GM18909 (cell line): Measurements from ENCODE around the gene QPCT.
A peak's percentile ranks its signal among the peaks of the same experiment; 100 is the strongest.
"Not testable (repeated sequence)": the region's sequence is repeated elsewhere in the genome, so short reads cannot be mapped to it uniquely, and the experiment has no call there.

ENCODE experiments used
- ATAC-seq: cut with Tn5 transposase; IDR thresholded peaks from one replicate; pipeline ENCODE4 v1.9.1; 2021; ENCODE audit warnings: mild to moderate bottlenecking; ENCODE audit not compliant: unreplicated experiment, poor library complexity

The QPCT gene

DNA sequence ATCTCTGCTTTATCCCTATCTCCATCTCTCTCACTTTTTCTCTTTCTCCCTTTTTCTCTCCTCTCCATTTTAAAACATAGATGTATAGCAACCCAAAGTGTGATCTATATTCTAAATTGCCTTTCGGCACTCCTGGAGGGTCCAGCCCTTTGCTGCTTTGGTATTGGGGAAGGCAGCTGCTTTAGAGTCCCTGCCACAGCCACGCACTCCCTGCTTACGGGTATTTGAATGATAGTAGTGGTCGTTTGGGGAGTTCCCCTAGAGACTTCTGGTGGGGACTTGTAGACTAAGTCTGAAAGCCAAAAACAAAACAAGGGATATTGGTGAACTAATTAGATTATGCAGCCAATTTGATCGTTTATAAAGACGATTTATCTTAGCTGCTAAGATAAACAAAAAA, 11.9 kb downstream of the QPCT start:
- ATAC-seq: no peak

GRCh38 chr2:37357069-37357468, 12.6 kb downstream of the QPCT start:
- ATAC-seq: no peak

GRCh38 chr2:37357530-37357929, 13.1 kb downstream of the QPCT start:
- no peak for ATAC-seq

DNA sequence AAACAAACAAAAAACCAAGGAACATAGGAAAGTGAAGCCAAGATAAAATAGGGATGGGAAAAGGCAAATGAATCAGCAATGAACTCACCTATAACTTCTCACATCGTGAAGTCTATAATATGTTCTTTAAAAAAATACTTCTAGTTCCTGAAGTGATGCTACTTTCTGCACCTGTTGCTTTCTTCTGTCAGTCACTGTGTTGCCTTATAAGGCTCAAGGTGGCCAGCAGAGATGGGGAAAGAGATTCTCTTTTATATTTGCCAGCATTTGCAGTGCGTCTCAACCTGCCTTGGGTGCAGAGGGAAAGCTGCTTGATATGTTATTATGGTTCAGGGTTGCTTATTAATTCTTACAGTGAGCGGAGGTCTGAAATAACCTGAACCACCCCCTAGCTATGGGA, 14.0 kb downstream of the QPCT start:
- no peak for ATAC-seq

DNA sequence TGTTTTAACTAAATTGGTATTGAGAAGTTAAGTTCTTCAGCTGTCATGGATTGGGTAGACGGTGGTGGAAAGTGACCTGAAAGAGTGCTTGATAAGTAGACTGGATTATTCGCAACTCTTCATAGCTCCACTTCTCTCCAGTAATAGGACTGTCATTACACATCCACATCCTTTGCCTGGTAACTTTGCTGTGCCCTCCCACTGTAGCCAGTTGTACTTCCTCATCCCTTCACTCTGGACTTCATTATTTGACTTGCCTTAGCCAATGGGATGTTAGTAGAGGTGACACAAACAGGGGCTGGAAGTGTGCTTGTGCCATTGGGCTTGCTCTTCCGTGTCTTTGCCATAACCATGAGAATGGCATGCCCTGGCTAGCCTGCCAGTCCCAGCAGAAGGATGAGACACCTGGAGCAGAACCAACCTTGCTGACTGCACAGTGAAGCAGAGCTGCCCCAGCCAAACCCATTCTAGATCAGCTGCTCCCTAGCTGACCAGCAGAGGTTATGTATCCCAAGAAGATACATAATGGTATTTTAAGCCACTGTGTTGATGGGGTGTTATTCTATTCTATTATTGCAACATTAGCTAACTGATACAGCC, 16.9 kb downstream of the QPCT start:
- no peak for ATAC-seq

GRCh38 chr2:37361994-37362698, 17.7 kb downstream of the QPCT start:
- no peak for ATAC-seq

DNA sequence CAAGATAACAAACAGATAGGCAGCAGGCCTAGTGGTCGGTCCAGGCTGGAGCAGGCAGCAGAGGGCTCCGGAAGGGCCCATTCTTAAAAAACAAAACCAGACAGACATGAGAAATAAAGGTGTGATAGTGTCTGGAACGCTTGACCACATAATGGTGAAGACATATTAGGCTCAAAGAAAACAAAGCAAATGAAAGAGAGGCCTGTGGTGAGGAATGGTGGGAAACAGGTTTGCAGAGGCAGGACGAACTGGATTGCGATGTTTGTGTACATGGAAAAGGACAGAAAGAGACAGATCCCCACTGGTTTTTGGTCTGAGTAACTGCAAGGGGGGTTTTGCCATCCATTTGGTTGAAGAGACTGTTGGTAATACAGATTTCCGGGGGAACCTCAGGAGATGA, 19.9 kb downstream of the QPCT start:
- ATAC-seq: no peak

GRCh38 chr2:37365669-37366068, 21.2 kb downstream of the QPCT start:
- ATAC-seq: peak; percentile 88

- ATAC-seq: no peak
Observed at GRCh38 chr2:37366773-37367172, 22.3 kb downstream of the QPCT start.

GRCh38 chr2:37367310-37367709, 22.9 kb downstream of the QPCT start:
- no peak for ATAC-seq

DNA sequence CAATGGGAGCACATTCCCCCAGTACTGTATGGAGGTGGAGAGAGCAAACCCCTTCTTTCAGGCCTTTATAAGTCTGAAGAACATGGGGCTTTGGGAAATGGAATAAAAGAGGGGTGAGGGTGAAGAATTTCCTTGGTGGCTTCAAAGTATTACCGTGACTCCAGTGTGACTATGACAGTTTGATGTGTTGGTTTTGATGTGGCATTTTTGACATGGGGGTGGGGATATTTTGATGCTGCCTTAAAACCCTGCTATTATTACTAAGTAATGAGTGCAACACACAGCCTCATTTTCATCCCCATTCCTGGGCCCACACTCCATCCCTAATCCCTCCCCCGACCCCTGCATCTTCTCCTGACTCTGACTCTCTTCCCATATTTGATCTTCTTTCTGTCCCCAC, 23.6 kb downstream of the QPCT start:
- ATAC-seq: no peak

GRCh38 chr2:37370666-37371065, 26.2 kb downstream of the QPCT start:
- no peak for ATAC-seq

DNA sequence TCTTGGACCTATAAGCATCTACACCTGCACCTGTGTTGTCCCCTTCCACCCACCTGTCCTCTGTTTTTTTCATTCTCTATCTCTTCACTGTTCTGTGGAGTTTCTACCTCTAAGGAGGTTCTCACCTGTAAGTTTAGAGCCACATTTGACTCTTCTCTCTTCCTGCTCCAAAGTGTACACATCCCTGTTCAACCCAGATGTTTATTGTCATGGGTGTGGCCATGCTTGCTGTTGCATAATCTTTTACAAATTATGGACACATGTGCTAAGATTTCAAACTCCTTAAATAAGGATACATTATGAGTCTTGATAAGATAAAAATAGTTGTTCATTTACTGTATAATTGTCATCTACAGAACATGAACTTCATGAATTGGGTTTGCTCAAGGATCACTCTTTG, 27.6 kb downstream of the QPCT start:
- no peak for ATAC-seq

DNA sequence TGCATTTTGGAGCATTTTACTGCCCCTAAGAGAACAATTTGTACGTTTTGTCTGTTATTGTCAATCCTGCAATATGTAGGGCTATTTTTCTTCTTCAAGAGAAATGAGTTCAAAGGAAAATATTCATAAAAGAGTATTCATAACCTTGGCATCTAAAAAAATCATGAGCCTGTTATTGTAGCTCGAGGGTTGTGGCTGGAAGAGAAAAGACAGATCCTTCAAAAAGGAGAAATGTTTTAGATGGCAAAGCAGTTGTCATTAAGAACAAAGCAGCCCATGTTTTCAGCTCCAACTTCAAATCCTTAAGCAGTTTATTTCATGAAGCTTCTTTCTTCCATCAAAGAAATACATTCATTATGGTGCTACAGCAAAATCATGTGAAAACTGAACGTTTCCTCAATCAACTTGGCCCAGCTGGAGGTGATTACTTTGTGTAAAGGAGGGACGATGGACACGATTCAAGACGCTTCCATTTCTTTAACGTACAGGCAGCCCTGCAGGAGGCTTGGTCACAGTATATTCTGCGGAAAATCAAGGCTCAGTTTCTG, 31.4 kb downstream of the QPCT start:
- peak; percentile 29 for ATAC-seq

- ATAC-seq: peak; percentile 91
Observed at GRCh38 chr2:37376421-37377186, 32.2 kb downstream of the QPCT start.

DNA sequence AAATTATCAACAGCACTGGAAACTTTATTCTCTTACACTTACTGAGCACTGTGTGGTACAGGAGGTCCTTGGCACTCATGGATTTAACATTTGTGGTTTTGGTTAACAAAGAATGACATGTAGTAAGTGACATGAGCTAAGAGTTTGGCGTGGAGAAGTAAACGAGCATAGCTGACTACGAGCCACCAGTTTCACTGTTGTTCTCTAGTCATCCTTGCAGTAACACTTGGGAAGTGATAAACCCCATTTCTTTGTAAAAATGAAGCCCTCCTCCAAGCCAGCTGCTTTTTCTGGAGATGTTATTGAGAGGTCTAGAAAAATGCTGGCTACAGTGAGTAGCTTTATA, 32.7 kb downstream of the QPCT start:
- peak; percentile 49 for ATAC-seq

DNA sequence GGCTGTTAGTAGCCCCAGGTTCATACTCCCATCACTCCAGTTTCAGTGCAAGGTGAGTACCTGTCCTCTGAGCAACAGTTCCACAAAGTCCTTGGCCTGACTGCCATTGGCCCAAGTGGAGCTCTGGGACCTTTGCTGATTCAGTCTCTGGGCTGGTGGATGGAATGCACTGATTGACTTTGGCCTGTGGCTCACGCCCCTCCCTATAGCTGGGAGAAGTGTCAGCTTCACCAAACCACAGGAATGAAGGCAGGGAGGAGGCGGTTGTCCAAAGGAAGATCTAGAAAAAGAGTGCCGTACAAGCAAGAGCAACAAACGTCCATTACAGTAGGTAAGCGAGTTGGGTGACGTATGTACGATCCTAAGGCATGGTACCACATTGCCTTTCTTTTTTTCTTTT, 34.0 kb downstream of the QPCT start:
- ATAC-seq: no peak

- no peak for ATAC-seq
Observed at GRCh38 chr2:37379881-37380296, 35.5 kb downstream of the QPCT start.

GRCh38 chr2:37380787-37381186, 36.4 kb downstream of the QPCT start:
- not testable (repeated sequence) for ATAC-seq

DNA sequence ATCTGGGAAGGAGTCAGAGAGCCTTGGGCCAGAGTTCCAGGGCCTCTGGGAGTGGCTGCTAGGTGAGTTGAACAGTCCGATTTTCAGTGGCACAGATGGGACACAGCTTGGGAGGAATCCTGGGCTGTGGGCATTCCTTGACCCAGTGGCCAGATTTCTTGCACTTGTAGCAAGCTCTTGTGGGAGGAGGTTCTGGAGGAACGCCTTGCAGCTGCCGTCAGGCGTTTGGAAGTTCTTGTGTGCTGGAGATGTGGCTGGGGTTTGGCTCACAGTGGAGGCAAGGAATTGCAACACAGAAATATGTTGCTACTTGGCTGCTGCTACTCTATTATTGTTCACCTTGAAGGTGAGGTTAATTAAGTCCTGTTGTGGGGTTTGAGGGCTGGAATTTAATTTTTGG, 39.8 kb downstream of the QPCT start:
- ATAC-seq: not testable (repeated sequence)

GRCh38 chr2:37387148-37387835, 42.9 kb downstream of the QPCT start:
- ATAC-seq: no peak
